Measurements from ENCODE around the gene TMEM132C. TPM values are rescaled to one million over a fixed set of nuclear protein-coding genes. Genes with fewer than 3 reads are reported as not detected.

The TMEM132C gene
- total and polyA plus RNA-seq, 4 donors = 0.05 to 0.08 (median 0.05) TPM; not detected in 1

DNA sequence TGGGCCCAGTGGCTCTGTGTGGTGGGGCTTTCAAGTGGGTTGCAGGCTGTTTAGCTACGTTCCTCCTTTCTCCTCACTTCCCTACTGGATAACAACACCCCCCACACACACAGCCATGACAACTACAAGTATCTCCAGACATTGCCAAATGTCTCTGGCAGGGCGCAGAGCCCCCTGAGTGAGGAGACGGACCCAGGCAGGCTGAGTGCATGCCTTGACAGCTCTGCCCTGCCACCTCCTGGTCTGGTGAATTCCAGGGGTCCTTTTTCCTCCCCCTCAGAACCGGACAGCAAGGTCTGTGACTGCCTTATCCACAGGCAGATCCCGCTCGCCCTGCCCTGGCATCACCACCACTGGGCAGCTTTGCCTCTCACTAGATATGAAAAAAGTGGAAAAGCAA lies 276.5 kb downstream of the TMEM132C start:
- Histone ChIP-seq H3K9ac (ENCODE audit: low read depth in 1 of 2, low read length in 2 of 2) (no peak overlapping the region), H3K27me3 (ENCODE audit: control insufficient read depth in 4 of 4, insufficient read depth in 4 of 4, low read length in 3 of 4) (peaks cover 0 to 4% (median 1%) of the 10 kb centered on the region in 4 donors), H3K36me3 (ENCODE audit: control insufficient read depth in 4 of 4, insufficient read depth in 3 of 4, low read depth in 1 of 4, low read length in 3 of 4) (no peaks in the 10 kb centered on the region), H3K4me1 (ENCODE audit: control insufficient read depth in 4 of 4, insufficient read depth in 4 of 4, low read length in 3 of 4) (no peaks in the 10 kb centered on the region), H3K4me3 (ENCODE audit: low read depth in 1 of 3, low read length in 3 of 3) (no peak overlapping the region), H3K27ac (ENCODE audit: low read depth in 1 of 2, low read length in 2 of 2) (no peak overlapping the region), H3K9me3 (ENCODE audit: control insufficient read depth in 4 of 4, low read length in 3 of 4) (no peaks in the 10 kb centered on the region)
- 50% methylated on average over 6 of the region's 6 CpGs for WGBS
- TF ChIP-seq, protein P1, sequence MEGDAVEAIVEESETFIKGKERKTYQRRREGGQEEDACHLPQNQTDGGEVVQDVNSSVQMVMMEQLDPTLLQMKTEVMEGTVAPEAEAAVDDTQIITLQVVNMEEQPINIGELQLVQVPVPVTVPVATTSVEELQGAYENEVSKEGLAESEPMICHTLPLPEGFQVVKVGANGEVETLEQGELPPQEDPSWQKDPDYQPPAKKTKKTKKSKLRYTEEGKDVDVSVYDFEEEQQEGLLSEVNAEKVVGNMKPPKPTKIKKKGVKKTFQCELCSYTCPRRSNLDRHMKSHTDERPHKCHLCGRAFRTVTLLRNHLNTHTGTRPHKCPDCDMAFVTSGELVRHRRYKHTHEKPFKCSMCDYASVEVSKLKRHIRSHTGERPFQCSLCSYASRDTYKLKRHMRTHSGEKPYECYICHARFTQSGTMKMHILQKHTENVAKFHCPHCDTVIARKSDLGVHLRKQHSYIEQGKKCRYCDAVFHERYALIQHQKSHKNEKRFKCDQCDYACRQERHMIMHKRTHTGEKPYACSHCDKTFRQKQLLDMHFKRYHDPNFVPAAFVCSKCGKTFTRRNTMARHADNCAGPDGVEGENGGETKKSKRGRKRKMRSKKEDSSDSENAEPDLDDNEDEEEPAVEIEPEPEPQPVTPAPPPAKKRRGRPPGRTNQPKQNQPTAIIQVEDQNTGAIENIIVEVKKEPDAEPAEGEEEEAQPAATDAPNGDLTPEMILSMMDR (IDR thresholded peaks at IDR 0.05; ENCODE audit: low read depth, low read length, missing input control) = no peak
- TF ChIP-seq RAD21 (IDR thresholded peaks at IDR 0.05) = no peak
- DNase-seq (ENCODE audit: low spot score) = no peak

DNA sequence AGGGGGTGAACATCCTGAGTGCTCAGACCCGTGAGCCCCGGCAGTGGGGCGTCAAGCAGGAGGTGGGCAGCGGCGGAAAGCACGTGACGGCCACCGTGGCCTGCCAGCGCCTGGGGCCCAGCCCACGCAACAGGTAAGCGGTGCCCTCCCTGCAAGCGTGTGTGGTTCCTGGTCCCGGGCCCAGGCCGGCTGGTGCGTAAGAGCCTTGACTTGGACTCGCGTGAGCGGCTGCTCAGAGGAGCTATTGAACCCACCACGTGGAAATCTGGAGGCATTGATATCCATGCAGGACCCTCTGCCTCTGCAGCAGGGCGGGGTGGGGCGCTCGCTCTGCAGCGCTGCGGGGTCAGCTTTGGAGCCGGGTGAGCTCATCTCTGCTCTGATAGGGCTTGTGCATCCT lies 277.0 kb downstream of the TMEM132C start:
- Histone ChIP-seq H3K9me3 (ENCODE audit: control insufficient read depth in 4 of 4, low read length in 3 of 4) (no peaks in the 10 kb centered on the region), H3K4me3 (ENCODE audit: low read depth in 1 of 3, low read length in 3 of 3) (no peak overlapping the region), H3K9ac (ENCODE audit: low read depth in 1 of 2, low read length in 2 of 2) (no peak overlapping the region), H3K36me3 (ENCODE audit: control insufficient read depth in 4 of 4, insufficient read depth in 3 of 4, low read depth in 1 of 4, low read length in 3 of 4) (no peaks in the 10 kb centered on the region), H3K27ac (ENCODE audit: low read depth in 1 of 2, low read length in 2 of 2) (no peak overlapping the region), H3K27me3 (ENCODE audit: control insufficient read depth in 4 of 4, insufficient read depth in 4 of 4, low read length in 3 of 4) (peaks cover 0 to 4% (median 1%) of the 10 kb centered on the region in 4 donors), H3K4me1 (ENCODE audit: control insufficient read depth in 4 of 4, insufficient read depth in 4 of 4, low read length in 3 of 4) (no peaks in the 10 kb centered on the region)
- 86% methylated on average over 25 of the region's 25 CpGs for WGBS
- DNase-seq (ENCODE audit: low spot score) = no peak
- TF ChIP-seq, protein P2, sequence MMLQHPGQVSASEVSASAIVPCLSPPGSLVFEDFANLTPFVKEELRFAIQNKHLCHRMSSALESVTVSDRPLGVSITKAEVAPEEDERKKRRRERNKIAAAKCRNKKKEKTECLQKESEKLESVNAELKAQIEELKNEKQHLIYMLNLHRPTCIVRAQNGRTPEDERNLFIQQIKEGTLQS (IDR thresholded peaks at IDR 0.05) = no peak
- TF ChIP-seq, protein P3, sequence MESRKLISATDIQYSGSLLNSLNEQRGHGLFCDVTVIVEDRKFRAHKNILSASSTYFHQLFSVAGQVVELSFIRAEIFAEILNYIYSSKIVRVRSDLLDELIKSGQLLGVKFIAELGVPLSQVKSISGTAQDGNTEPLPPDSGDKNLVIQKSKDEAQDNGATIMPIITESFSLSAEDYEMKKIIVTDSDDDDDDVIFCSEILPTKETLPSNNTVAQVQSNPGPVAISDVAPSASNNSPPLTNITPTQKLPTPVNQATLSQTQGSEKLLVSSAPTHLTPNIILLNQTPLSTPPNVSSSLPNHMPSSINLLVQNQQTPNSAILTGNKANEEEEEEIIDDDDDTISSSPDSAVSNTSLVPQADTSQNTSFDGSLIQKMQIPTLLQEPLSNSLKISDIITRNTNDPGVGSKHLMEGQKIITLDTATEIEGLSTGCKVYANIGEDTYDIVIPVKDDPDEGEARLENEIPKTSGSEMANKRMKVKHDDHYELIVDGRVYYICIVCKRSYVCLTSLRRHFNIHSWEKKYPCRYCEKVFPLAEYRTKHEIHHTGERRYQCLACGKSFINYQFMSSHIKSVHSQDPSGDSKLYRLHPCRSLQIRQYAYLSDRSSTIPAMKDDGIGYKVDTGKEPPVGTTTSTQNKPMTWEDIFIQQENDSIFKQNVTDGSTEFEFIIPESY (IDR thresholded peaks at IDR 0.05) = no peak
- TF ChIP-seq, protein P4, sequence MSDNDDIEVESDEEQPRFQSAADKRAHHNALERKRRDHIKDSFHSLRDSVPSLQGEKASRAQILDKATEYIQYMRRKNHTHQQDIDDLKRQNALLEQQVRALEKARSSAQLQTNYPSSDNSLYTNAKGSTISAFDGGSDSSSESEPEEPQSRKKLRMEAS (IDR thresholded peaks at IDR 0.05) = no peak
- no peak for TF ChIP-seq YY1 (IDR thresholded peaks at IDR 0.05)
- TF ChIP-seq RXRA (IDR thresholded peaks at IDR 0.05) = no peak
- TF ChIP-seq TAF1 (conservative IDR thresholded peaks at IDR 0.05) = no peak

DNA sequence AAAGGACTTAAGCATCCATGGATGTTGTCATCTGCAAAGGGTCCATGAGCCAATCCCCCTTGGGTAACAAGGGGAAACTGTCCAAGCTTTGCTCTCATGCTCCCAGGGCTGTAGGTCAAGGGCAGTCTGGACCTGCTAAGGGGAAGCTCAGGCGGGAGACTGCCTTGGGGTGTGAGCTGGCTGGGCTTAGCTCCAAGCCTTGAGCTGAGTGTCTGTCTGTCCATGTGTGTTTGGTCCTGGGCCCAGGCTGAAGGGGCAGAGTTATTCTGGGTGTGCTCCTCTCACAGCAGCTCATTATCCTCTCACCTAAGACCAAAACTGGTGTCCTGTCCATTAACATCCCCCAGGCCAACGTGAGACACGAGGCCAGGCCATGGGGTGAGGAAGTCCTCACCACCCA lies 282.0 kb downstream of the TMEM132C start:
- Histone ChIP-seq H3K4me3 (ENCODE audit: low read depth in 1 of 3, low read length in 3 of 3) (no peak overlapping the region), H3K27me3 (ENCODE audit: control insufficient read depth in 4 of 4, insufficient read depth in 4 of 4, low read length in 3 of 4) (peaks cover 0 to 4% (median 3%) of the 10 kb centered on the region in 4 donors), H3K36me3 (ENCODE audit: control insufficient read depth in 4 of 4, insufficient read depth in 3 of 4, low read depth in 1 of 4, low read length in 3 of 4) (no peaks in the 10 kb centered on the region), H3K27ac (ENCODE audit: low read depth in 1 of 2, low read length in 2 of 2) (no peak overlapping the region), H3K9me3 (ENCODE audit: control insufficient read depth in 4 of 4, low read length in 3 of 4) (no peaks in the 10 kb centered on the region), H3K9ac (ENCODE audit: low read depth in 1 of 2, low read length in 2 of 2) (no peak overlapping the region), H3K4me1 (ENCODE audit: control insufficient read depth in 4 of 4, insufficient read depth in 4 of 4, low read length in 3 of 4) (no peaks in the 10 kb centered on the region)
- no peak for DNase-seq (ENCODE audit: low spot score)
- TF ChIP-seq EGR1 (IDR thresholded peaks at IDR 0.05; ENCODE audit: low read depth in 2 of 2) (no peak), HNF4A (conservative IDR thresholded peaks at IDR 0.05) (no peak), FOXA2 (IDR thresholded peaks at IDR 0.05) (no peak), NR2F2 (IDR thresholded peaks at IDR 0.05) (no peak)
- TF ChIP-seq, protein P1 (IDR thresholded peaks at IDR 0.05; ENCODE audit: low read depth, low read length, missing input control) = no peak
- 67% methylated on average over 3 of the region's 3 CpGs for WGBS

All from liver (tissue), 9 donors.